GM21447 (cell line): ENCODE measurements around the gene KLF6.
A peak's percentile ranks its signal among the peaks of the same experiment; 100 is the strongest.

Experiments
- ATAC-seq: cut with Tn5 transposase; IDR thresholded peaks from one replicate; pipeline ENCODE4 v1.9.1; 2021; ENCODE audit not compliant: unreplicated experiment

KLF6 gene

GRCh38 chr10:3757638-3758490, 27.1 kb downstream of the KLF6 start:
- ATAC-seq: peak; percentile 78

GRCh38 chr10:3757250-3757637, 27.8 kb downstream of the KLF6 start:
- no peak for ATAC-seq

- no peak for ATAC-seq
Measured at GRCh38 chr10:3756360-3756740, 28.7 kb downstream of the KLF6 start.

- no peak for ATAC-seq
Measured at GRCh38 chr10:3755440-3756359, 29.3 kb downstream of the KLF6 start.

GRCh38 chr10:3754727-3755439, 30.1 kb downstream of the KLF6 start:
- no peak for ATAC-seq

- ATAC-seq: no peak
Measured at GRCh38 chr10:3750854-3751253, 34.2 kb downstream of the KLF6 start.

- ATAC-seq: peak; percentile 37
Measured at GRCh38 chr10:3750006-3750816, 34.8 kb downstream of the KLF6 start.

GRCh38 chr10:3749600-3749999, 35.4 kb downstream of the KLF6 start:
- ATAC-seq: peak; percentile 67

- no peak for ATAC-seq
Measured at GRCh38 chr10:3749011-3749410, 36.0 kb downstream of the KLF6 start.

GRCh38 chr10:3748484-3748883, 36.5 kb downstream of the KLF6 start:
- ATAC-seq: no peak

- ATAC-seq: no peak
Measured at GRCh38 chr10:3747984-3748383, 37.0 kb downstream of the KLF6 start.

- no peak for ATAC-seq
Measured at GRCh38 chr10:3747248-3747960, 37.6 kb downstream of the KLF6 start.

- no peak for ATAC-seq
Measured at GRCh38 chr10:3746634-3747033, 38.4 kb downstream of the KLF6 start.

- ATAC-seq: no peak
Measured at GRCh38 chr10:3745521-3745920, 39.5 kb downstream of the KLF6 start.

GRCh38 chr10:3741688-3742461, 43.1 kb downstream of the KLF6 start:
- ATAC-seq: no peak

- peak; percentile 50 for ATAC-seq
Measured at GRCh38 chr10:3740157-3740871, 44.7 kb downstream of the KLF6 start.

GRCh38 chr10:3738855-3739350, 46.1 kb downstream of the KLF6 start:
- no peak for ATAC-seq

GRCh38 chr10:3737864-3738263, 47.1 kb downstream of the KLF6 start:
- no peak for ATAC-seq
